C1 segment of cervical spinal cord (tissue), 14 donors: ENCODE data around the gene ATAD3A.
"Not testable (repeated sequence)": the region's sequence is repeated elsewhere in the genome, so short reads cannot be mapped to it uniquely, and the experiment has no call there.

Experiments used
- DNase-seq, 14 donors: peaks; one replicate each; lab custom pipeline; 2025; lab: John Stamatoyannopoulos, UW

ATAD3A gene

GRCh38 chr1:1489861-1490260 lies 22.1 kb upstream of the ATAD3A start:
- DNase-seq: no peak

GRCh38 chr1:1490633-1491230 lies 21.2 kb upstream of the ATAD3A start:
- DNase-seq: no peak

GRCh38 chr1:1491601-1492000 lies 20.4 kb upstream of the ATAD3A start:
- DNase-seq: no peak

GRCh38 chr1:1494311-1494710 lies 17.7 kb upstream of the ATAD3A start:
- not testable (repeated sequence) for DNase-seq

- DNase-seq: not testable (repeated sequence)
Measured at GRCh38 chr1:1495461-1495975, 16.4 kb upstream of the ATAD3A start.

- peak in 12 of 14 donors; percentile 1 to 88 (median 20) for DNase-seq
Measured at GRCh38 chr1:1504777-1505365, 7.1 kb upstream of the ATAD3A start.

GRCh38 chr1:1505366-1505798 lies 6.6 kb upstream of the ATAD3A start:
- DNase-seq: peak in 8 of 14 donors; percentile 6 to 67 (median 18)

GRCh38 chr1:1505801-1506200 lies 6.2 kb upstream of the ATAD3A start:
- not testable (repeated sequence) for DNase-seq

- DNase-seq: no peak
Measured at GRCh38 chr1:1507305-1507704, 4.7 kb upstream of the ATAD3A start.

- DNase-seq: not testable (repeated sequence)
Measured at GRCh38 chr1:1508775-1509464, 3.0 kb upstream of the ATAD3A start.

GRCh38 chr1:1509465-1509850 lies 2.5 kb upstream of the ATAD3A start:
- not testable (repeated sequence) for DNase-seq

GRCh38 chr1:1510912-1511532 lies 940 bp upstream of the ATAD3A start:
- peak in 1 of 14 donors; percentile 34 for DNase-seq

GRCh38 chr1:1512425-1512824 lies 463 bp downstream of the ATAD3A start:
- DNase-seq: not testable (repeated sequence)

GRCh38 chr1:1513675-1514074 lies 1.7 kb downstream of the ATAD3A start:
- not testable (repeated sequence) for DNase-seq

GRCh38 chr1:1514376-1514775 lies 2.4 kb downstream of the ATAD3A start:
- DNase-seq: not testable (repeated sequence)

GRCh38 chr1:1516923-1517322 lies 5.0 kb downstream of the ATAD3A start:
- DNase-seq: not testable (repeated sequence)

- DNase-seq: no peak
Measured at GRCh38 chr1:1517973-1518620, 6.1 kb downstream of the ATAD3A start.

GRCh38 chr1:1518621-1519007 lies 6.7 kb downstream of the ATAD3A start:
- not testable (repeated sequence) for DNase-seq

GRCh38 chr1:1519805-1520505 lies 8.0 kb downstream of the ATAD3A start:
- DNase-seq: not testable (repeated sequence)

GRCh38 chr1:1521331-1521730 lies 9.4 kb downstream of the ATAD3A start:
- DNase-seq: no peak

- DNase-seq: not testable (repeated sequence)
Measured at GRCh38 chr1:1522536-1522935, 10.6 kb downstream of the ATAD3A start.
